HCT116 (cell line): Measurements from ENCODE around the gene PRM2. TPM values are rescaled to one million over a fixed set of nuclear protein-coding genes. Genes with fewer than 3 reads are reported as not detected.

Experiments
- ATAC-seq: fragments of 200-7000 bp; cut with Tn5 transposase; 2 replicates; pipeline ENCODE4 v1.9.1; 2020; ENCODE audit warnings: mild to moderate bottlenecking, moderate library complexity
- BruUV-seq: library from RNA; stranded (reverse); fragments of 400-500 nt; replicated peaks from 2 replicates; lab custom pipeline; 2021; lab: Mats Ljungman, UMichigan
- CTCF ChIA-PET: fragments of 300-600 bp; sonication (Branson Sonifier 250); formaldehyde crosslinking; loops from one replicate; lab custom pipeline; 2021; ENCODE audit warnings: antibody characterized with exemption; lab: Charles Lee
- POLR2A ChIA-PET: fragments of 300-600, 350-600 bp; sonication (Branson Sonifier 250); formaldehyde crosslinking; loops from one replicate; lab custom pipeline; 2021; ENCODE audit warnings: antibody characterized with exemption; lab: Charles Lee
- RAD21 ChIA-PET, 2 experiments: fragments of 300-600 bp; sonication (Branson Sonifier 250); formaldehyde crosslinking; loops; one replicate each; lab custom pipeline; 2023; ENCODE audit warnings: low total read pairs in 2 of 2; ENCODE audit not compliant: uncharacterized antibody in 2 of 2, unreplicated experiment in 2 of 2, low non-redundant PET in 1 of 2; lab: Charles Lee
- DNase-seq: peaks from one replicate; pipeline ENCODE4 v3.0.0-alpha.2; 2010; ENCODE audit warnings: low read depth, low spot score
- H2AFZ ChIP-seq: fragments of 200-600 bp; shearing (Covaris generic), sonication (generic); 2 replicates; pipeline ENCODE4 v1.6.1; 2017; ENCODE audit warnings: low read depth, mixed run types, mixed read lengths, antibody characterized with exemption, low read length; ENCODE audit not compliant: poor library complexity, severe bottlenecking
- H3K27ac ChIP-seq: 2 replicates; pipeline ENCODE4 v1.5.1; 2012; ENCODE audit warnings: low read depth, low read length
- H3K27me3 ChIP-seq: fragments of 200-600 bp; sonication (generic); 2 replicates; pipeline ENCODE4 v1.6.1; 2016; ENCODE audit warnings: mixed run types, low read length, mixed read lengths; ENCODE audit not compliant: insufficient read depth
- H3K36me3 ChIP-seq, 2 experiments: fragments of 200-500 bp in 1 of 2; fragments of 200-600 bp in 1 of 2; sonication (Bioruptor generic) in 1 of 2; sonication (generic) in 1 of 2; 2 replicates each; pipeline versions ENCODE4 v1.5.1 to v1.6.1; 2014 to 2016; ENCODE audit warnings: low read length in 2 of 2, inconsistent platforms in 1 of 2, mixed read lengths in 1 of 2, mixed run types in 1 of 2; ENCODE audit not compliant: insufficient read depth in 2 of 2, control insufficient read depth in 1 of 2
- H3K4me1 ChIP-seq, 2 experiments: fragments of 200-600 bp in 1 of 2; sonication (generic) in 1 of 2; 2 replicates each; pipeline versions ENCODE4 v1.5.1 to v1.6.1; 2012 to 2017; ENCODE audit warnings: low read length in 2 of 2, inconsistent platforms in 1 of 2, mild to moderate bottlenecking in 1 of 2, mixed read lengths in 1 of 2, mixed run types in 1 of 2, moderate library complexity in 1 of 2; ENCODE audit not compliant: insufficient read depth in 2 of 2, control insufficient read depth in 1 of 2
- H3K4me2 ChIP-seq: fragments of 200-600 bp; sonication (generic); 2 replicates; pipeline ENCODE4 v1.6.1; 2017; ENCODE audit warnings: mixed run types, low read length, mixed read lengths
- H3K4me3 ChIP-seq, 2 experiments: fragments of 200-600 bp in 1 of 2; sonication (generic) in 1 of 2; replicated peaks in 1 of 2; 2 replicates each; pipeline ENCODE4 v1.5.1; 2011 to 2016; ENCODE audit warnings: low read length in 2 of 2, control low read depth in 1 of 2, low read depth in 1 of 2, mild to moderate bottlenecking in 1 of 2, mixed read lengths in 1 of 2, mixed run types in 1 of 2
- H3K79me2 ChIP-seq: fragments of 200-600 bp; sonication (generic); 2 replicates; pipeline ENCODE4 v1.6.1; 2017; ENCODE audit warnings: mild to moderate bottlenecking, mixed run types, low read length, moderate library complexity, mixed read lengths; ENCODE audit not compliant: insufficient read depth
- H3K9ac ChIP-seq: fragments of 200-600 bp; sonication (generic); 2 replicates; pipeline ENCODE4 v1.6.1; 2016; ENCODE audit warnings: low read length, mixed read lengths
- H3K9me2 ChIP-seq: fragments of 200-600 bp; sonication (generic), shearing (Covaris generic); 2 replicates; pipeline ENCODE4 v1.6.1; 2017; ENCODE audit warnings: mixed run types, mild to moderate bottlenecking, moderate library complexity; ENCODE audit not compliant: insufficient read depth
- H3K9me3 ChIP-seq, 2 experiments: fragments of 200-500 bp in 1 of 2; fragments of 200-600 bp in 1 of 2; sonication (Bioruptor generic) in 1 of 2; sonication (generic) in 1 of 2; 2 replicates each; pipeline ENCODE4 v1.6.1; 2014 to 2017; ENCODE audit warnings: low read length in 2 of 2, mixed read lengths in 2 of 2, inconsistent platforms in 1 of 2, low read depth in 1 of 2, mild to moderate bottlenecking in 1 of 2, mixed run types in 1 of 2, moderate library complexity in 1 of 2; ENCODE audit not compliant: control insufficient read depth in 1 of 2, insufficient read depth in 1 of 2
- H4K20me1 ChIP-seq: fragments of 200-600 bp; sonication (generic), shearing (Covaris generic); 2 replicates; pipeline ENCODE4 v1.6.1; 2017; ENCODE audit warnings: mixed run types, mild to moderate bottlenecking, moderate library complexity; ENCODE audit not compliant: insufficient read depth
- CEBPB ChIP-seq: IDR thresholded peaks from 2 replicates; pipeline ENCODE4 v1.6.1; 2012; ENCODE audit warnings: low read depth
- EGR1 ChIP-seq: IDR thresholded peaks from 2 replicates; pipeline ENCODE4 v1.6.1; 2012; ENCODE audit warnings: low read depth
- ELF1 ChIP-seq: IDR thresholded peaks from 2 replicates; pipeline ENCODE4 v1.6.1; 2012; ENCODE audit warnings: low read depth, borderline replicate concordance
- EZH2 ChIP-seq: fragments of 200-600 bp; sonication (generic); IDR thresholded peaks from 2 replicates; pipeline ENCODE4 v1.6.1; 2017; ENCODE audit warnings: antibody characterized with exemption, mixed run types
- EZH2phosphoT487 ChIP-seq: fragments of 200-600 bp; IDR thresholded peaks from 2 replicates; pipeline ENCODE4 v1.6.1; 2018; ENCODE audit warnings: antibody characterized with exemption, borderline replicate concordance
- FOSL1 ChIP-seq: IDR thresholded peaks from 2 replicates; pipeline ENCODE4 v1.6.1; 2012; ENCODE audit warnings: low read depth
- JUND ChIP-seq: IDR thresholded peaks from 2 replicates; pipeline ENCODE4 v1.6.1; 2012
- MAX ChIP-seq: IDR thresholded peaks from 2 replicates; pipeline ENCODE4 v1.6.1; 2012
- POLR2A ChIP-seq: IDR thresholded peaks from 2 replicates; pipeline ENCODE4 v1.7.0; 2011; ENCODE audit warnings: borderline replicate concordance; ENCODE audit not compliant: insufficient read depth, insufficient read length; ENCODE audit errors: extremely low read depth
- RAD21 ChIP-seq: IDR thresholded peaks from 2 replicates; pipeline ENCODE4 v1.6.1; 2012; ENCODE audit warnings: low read depth, mild to moderate bottlenecking
- REST ChIP-seq: IDR thresholded peaks from 2 replicates; pipeline ENCODE4 v1.6.1; 2012; ENCODE audit warnings: low read depth
- SIN3A ChIP-seq: IDR thresholded peaks from 2 replicates; pipeline ENCODE4 v1.6.1; 2012; ENCODE audit warnings: low read depth
- SRF ChIP-seq: IDR thresholded peaks from 2 replicates; pipeline ENCODE4 v1.6.1; 2012; ENCODE audit warnings: low read depth
- YY1 ChIP-seq: IDR thresholded peaks from 2 replicates; pipeline ENCODE4 v1.6.1; 2011; ENCODE audit warnings: low read length, low read depth, moderate library complexity, mild to moderate bottlenecking; ENCODE audit not compliant: insufficient replicate concordance; ENCODE audit errors: extremely low read depth
- ZFX ChIP-seq: fragments of 450-650 bp; IDR thresholded peaks from 2 replicates; pipeline ENCODE4 v1.6.1; 2017
- intact Hi-C: fragments of 100-400 bp; cut with micrococcal nuclease; formaldehyde crosslinking; loops from 2 replicates; pipeline ENCODE4 v1.10.0; 2022
- total RNA-seq: library from RNA; stranded (reverse); gene quantifications from one replicate; pipeline ENCODE4 v1.2.1, GENCODE V29; 2021; ENCODE audit not compliant: unreplicated experiment
- TF ChIP-seq, protein P1 (sequence below), 3 experiments: fragments of 200-600 bp in 1 of 3; sonication (generic) in 1 of 3; IDR thresholded peaks in 2 of 3; conservative IDR thresholded peaks in 1 of 3; 2 replicates each; pipeline ENCODE4 v1.5.1; 2012 to 2017; ENCODE audit warnings: low read depth in 2 of 3, low read length in 2 of 3, antibody characterized with exemption in 1 of 3, borderline replicate concordance in 1 of 3, control low read depth in 1 of 3, mild to moderate bottlenecking in 1 of 3, mixed read lengths in 1 of 3, mixed run types in 1 of 3, moderate library complexity in 1 of 3; ENCODE audit not compliant: insufficient read depth in 1 of 3
- TF ChIP-seq, protein P2 (sequence below): IDR thresholded peaks from 2 replicates; pipeline ENCODE4 v1.6.1; 2012

Gene PRM2
- total RNA-seq, 1 experiment from 2014 or later: not detected

GRCh38 chr16:11235703-11235991 lies 40.6 kb downstream of the PRM2 start:
- H3K4me1 ChIP-seq: peaks cover 0 to 15% of the 10 kb centered on the region in 2 experiments; a peak in 2 of 4 replicates
- POLR2A ChIA-PET: no interaction called here
- TF ChIP-seq SIN3A (no peak), YY1 (no peak), ELF1 (no peak), EGR1 (no peak), CEBPB (no peak), EZH2 (no peak), ZFX (no peak), RAD21 (no peak), SRF (no peak), MAX (no peak), FOSL1 (no peak), REST (no peak), POLR2A (no peak), EZH2phosphoT487 (no peak), JUND (no peak)
- TF ChIP-seq, protein P1, sequence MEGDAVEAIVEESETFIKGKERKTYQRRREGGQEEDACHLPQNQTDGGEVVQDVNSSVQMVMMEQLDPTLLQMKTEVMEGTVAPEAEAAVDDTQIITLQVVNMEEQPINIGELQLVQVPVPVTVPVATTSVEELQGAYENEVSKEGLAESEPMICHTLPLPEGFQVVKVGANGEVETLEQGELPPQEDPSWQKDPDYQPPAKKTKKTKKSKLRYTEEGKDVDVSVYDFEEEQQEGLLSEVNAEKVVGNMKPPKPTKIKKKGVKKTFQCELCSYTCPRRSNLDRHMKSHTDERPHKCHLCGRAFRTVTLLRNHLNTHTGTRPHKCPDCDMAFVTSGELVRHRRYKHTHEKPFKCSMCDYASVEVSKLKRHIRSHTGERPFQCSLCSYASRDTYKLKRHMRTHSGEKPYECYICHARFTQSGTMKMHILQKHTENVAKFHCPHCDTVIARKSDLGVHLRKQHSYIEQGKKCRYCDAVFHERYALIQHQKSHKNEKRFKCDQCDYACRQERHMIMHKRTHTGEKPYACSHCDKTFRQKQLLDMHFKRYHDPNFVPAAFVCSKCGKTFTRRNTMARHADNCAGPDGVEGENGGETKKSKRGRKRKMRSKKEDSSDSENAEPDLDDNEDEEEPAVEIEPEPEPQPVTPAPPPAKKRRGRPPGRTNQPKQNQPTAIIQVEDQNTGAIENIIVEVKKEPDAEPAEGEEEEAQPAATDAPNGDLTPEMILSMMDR (IDR thresholded peaks at IDR 0.05 in 2 of 3, conservative IDR thresholded peaks at IDR 0.05 in 1 of 3; ENCODE audit: borderline replicate concordance in 1 of 3, insufficient read depth in 1 of 3, low read depth in 2 of 3, low read length in 2 of 3): no peak
- TF ChIP-seq, protein P2, sequence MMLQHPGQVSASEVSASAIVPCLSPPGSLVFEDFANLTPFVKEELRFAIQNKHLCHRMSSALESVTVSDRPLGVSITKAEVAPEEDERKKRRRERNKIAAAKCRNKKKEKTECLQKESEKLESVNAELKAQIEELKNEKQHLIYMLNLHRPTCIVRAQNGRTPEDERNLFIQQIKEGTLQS: no peak
- RAD21 ChIA-PET: interaction anchor here in 1 of 2 experiments (0.7 kb wide), 1 partner anchor 48 kb away, joined by 3 read pairs; no protein-coding TSS in a partner anchor
- no peaks in the 10 kb centered on the region for H3K79me2 ChIP-seq
- H3K9ac ChIP-seq: no peak overlapping the region
- no peaks in the 10 kb centered on the region for H3K9me2 ChIP-seq
- no peaks in the 10 kb centered on the region for H3K27me3 ChIP-seq
- DNase-seq (no peak), ATAC-seq (no peak)
- intact Hi-C loops: no loop called here
- BruUV-seq: no TSS peak
- no peaks in the 10 kb centered on the region for H4K20me1 ChIP-seq
- no peak overlapping the region for H3K4me2 ChIP-seq
- H2AFZ ChIP-seq: no peak overlapping the region
- no peak overlapping the region for H3K4me3 ChIP-seq
- H3K9me3 ChIP-seq: no peaks in the 10 kb centered on the region
- CTCF ChIA-PET: no interaction called here
- no peaks in the 10 kb centered on the region for H3K36me3 ChIP-seq
- no peak overlapping the region for H3K27ac ChIP-seq
